Erythroblast (primary cell): ENCODE results near the gene EIF4E.
"Not testable (repeated sequence)": the region's sequence is repeated elsewhere in the genome, so short reads cannot be mapped to it uniquely, and the experiment has no call there.

Experiments used
- DNase-seq, 2 experiments: peaks; one replicate each; lab custom pipeline; 2025; lab: John Stamatoyannopoulos, UW
- GATA1 ChIP-seq: IDR thresholded peaks from 2 replicates; pipeline ENCODE4 v1.6.1; 2011; ENCODE audit warnings: low read depth, mild to moderate bottlenecking, control low read depth, low read length, moderate library complexity
- POLR2A ChIP-seq: IDR thresholded peaks from 2 replicates; pipeline ENCODE4 v1.6.1; 2011; ENCODE audit warnings: mild to moderate bottlenecking, low read length

Gene EIF4E

GRCh38 chr4:98946359-98946758 lies 17.4 kb upstream of the EIF4E start:
- TF ChIP-seq POLR2A (no peak), GATA1 (no peak)

GRCh38 chr4:98945297-98945850 lies 16.4 kb upstream of the EIF4E start:
- TF ChIP-seq POLR2A, result no peak
- TF ChIP-seq GATA1, result no peak
- DNase-seq, result no peak

More at GRCh38 chr4:98946359-98946758, 17.4 kb upstream of the EIF4E start:
- DNase-seq, result no peak

- TF ChIP-seq POLR2A (no peak), GATA1 (no peak)
- peak; percentile 54 to 72 for DNase-seq
Observed at GRCh38 chr4:98939892-98940298, 11.0 kb upstream of the EIF4E start.

GRCh38 chr4:98939438-98939837 lies 10.5 kb upstream of the EIF4E start:
- DNase-seq, result no peak
- TF ChIP-seq POLR2A (no peak), GATA1 (no peak)

- TF ChIP-seq POLR2A (no peak), GATA1 (no peak)
- no peak for DNase-seq
Observed at GRCh38 chr4:98937986-98938720, 9.2 kb upstream of the EIF4E start.

GRCh38 chr4:98935633-98936032 lies 6.7 kb upstream of the EIF4E start:
- DNase-seq, result no peak
- TF ChIP-seq POLR2A (no peak), GATA1 (no peak)

GRCh38 chr4:98934851-98935250 lies 5.9 kb upstream of the EIF4E start:
- DNase-seq, result not testable (repeated sequence)

- no peak for DNase-seq
- TF ChIP-seq GATA1 (no peak), POLR2A (no peak)
Observed at GRCh38 chr4:98932539-98932938, 3.6 kb upstream of the EIF4E start.

GRCh38 chr4:98930311-98930865 lies 1.5 kb upstream of the EIF4E start:
- DNase-seq, result no peak
- TF ChIP-seq POLR2A (no peak), GATA1 (no peak)

GRCh38 chr4:98929341-98930267 lies 671 bp upstream of the EIF4E start:
- TF ChIP-seq POLR2A (peak; percentile 91), GATA1 (no peak)
- DNase-seq, result peak; percentile 85 to 88

- peak; percentile 87 to 89 for DNase-seq
- TF ChIP-seq GATA1 (no peak), POLR2A (no peak)
Observed at GRCh38 chr4:98928131-98928504, 815 bp downstream of the EIF4E start.

- DNase-seq, result not testable (repeated sequence)
Observed at GRCh38 chr4:98926257-98926656, 2.7 kb downstream of the EIF4E start.

GRCh38 chr4:98921292-98921691 lies 7.6 kb downstream of the EIF4E start:
- DNase-seq, result no peak
- TF ChIP-seq GATA1 (no peak), POLR2A (no peak)

- no peak for DNase-seq
- TF ChIP-seq POLR2A, result no peak
- TF ChIP-seq GATA1, result no peak
Observed at GRCh38 chr4:98919996-98920395, 8.9 kb downstream of the EIF4E start.

- not testable (repeated sequence) for DNase-seq
Observed at GRCh38 chr4:98910728-98911127, 18.2 kb downstream of the EIF4E start.
